H1 (cell line): ENCODE results near the gene NQO2.
"Not testable (repeated sequence)": the region's sequence is repeated elsewhere in the genome, so short reads cannot be mapped to it uniquely, and the experiment has no call there.

Source experiments
- ASH2L ChIP-seq: fragments of 200-600, 300-600 bp; sonication (generic); IDR thresholded peaks from one replicate; pipeline ENCODE4 v1.7.1; 2017; ENCODE audit warnings: low read length
- BACH1 ChIP-seq: IDR thresholded peaks from 2 replicates; pipeline ENCODE4 v1.6.1; 2012; ENCODE audit warnings: low read length, improper control_type of control experiment
- CTCF ChIP-seq, 3 experiments: IDR thresholded peaks; 1 replicate in 2 of 3; 2 replicates in 1 of 3; pipeline versions ENCODE4 v1.5.1 to v1.6.1; 2011; ENCODE audit warnings: low read length in 3 of 3, mild to moderate bottlenecking in 3 of 3, inconsistent platforms in 2 of 3, low read depth in 1 of 3, moderate library complexity in 1 of 3; ENCODE audit not compliant: insufficient read depth in 1 of 3; ENCODE audit errors: control extremely low read depth in 1 of 3
- EZH2 ChIP-seq: fragments of 200-600 bp; sonication (generic); IDR thresholded peaks from 2 replicates; pipeline ENCODE4 v1.7.1; 2012; ENCODE audit warnings: low read depth, mild to moderate bottlenecking, moderate library complexity, low read length, inconsistent platforms; ENCODE audit not compliant: severe bottlenecking
- GABPA ChIP-seq: IDR thresholded peaks from 2 replicates; pipeline ENCODE4 v1.6.1; 2011; ENCODE audit warnings: mild to moderate bottlenecking, low read length, moderate library complexity, borderline replicate concordance; ENCODE audit not compliant: insufficient read depth
- RAD21 ChIP-seq, 2 experiments: IDR thresholded peaks in 1 of 2; conservative IDR thresholded peaks in 1 of 2; 2 replicates each; pipeline ENCODE4 v1.6.1; 2011; ENCODE audit warnings: low read depth in 2 of 2, low read length in 2 of 2, improper control_type of control experiment in 1 of 2, inconsistent platforms in 1 of 2, mild to moderate bottlenecking in 1 of 2, moderate library complexity in 1 of 2

GRCh38 chr6:3055158-3055499, 55.4 kb downstream of the NQO2 start:
- not testable (repeated sequence) for TF ChIP-seq CTCF (IDR thresholded peaks at IDR 0.05; ENCODE audit: control extremely low read depth in 1 of 3, insufficient read depth in 1 of 3, low read depth in 1 of 3, low read length in 3 of 3); EZH2; RAD21 (IDR thresholded peaks at IDR 0.05 in 1 of 2, conservative IDR thresholded peaks at IDR 0.05 in 1 of 2; ENCODE audit: low read depth in 2 of 2, low read length in 2 of 2); BACH1; ASH2L; GABPA
